Body of pancreas (tissue), 4 donors: ENCODE data around the gene RFC2. TPM values are rescaled to one million over a fixed set of nuclear protein-coding genes. Genes with fewer than 3 reads are reported as not detected.

Experiments used
- ATAC-seq: fragments of 150-250 bp; one replicate; pipeline ENCODE4 v1.9.1; 2016
- DNase-seq, 4 donors: peaks; one replicate each; pipeline ENCODE4 v3.0.0-alpha.2; 2019
- H3K27ac ChIP-seq, 4 donors: fragments of 200-600 bp; sonication (generic); 1 replicate in 3 of 4; 2 replicates in 1 of 4; pipeline versions ENCODE4 v1.5.1 to v1.6.1; 2016 to 2019; ENCODE audit warnings: mild to moderate bottlenecking in 1 of 4, mixed read lengths in 1 of 4, moderate library complexity in 1 of 4
- H3K27me3 ChIP-seq, 2 donors: fragments of 200-600 bp; sonication (generic); one replicate each; pipeline ENCODE4 v1.6.0; 2016; ENCODE audit warnings: mild to moderate bottlenecking in 1 of 2
- H3K36me3 ChIP-seq, 2 donors: fragments of 200-600 bp; sonication (generic); replicated peaks in 1 of 2; 2 replicates each; pipeline ENCODE4 v1.5.1; 2016; ENCODE audit warnings: low read depth in 2 of 2; ENCODE audit not compliant: insufficient read depth in 1 of 2
- H3K4me1 ChIP-seq: fragments of 200-600 bp; sonication (generic); one replicate; pipeline ENCODE4 v1.6.0; 2016
- H3K4me3 ChIP-seq, 2 donors: fragments of 200-600 bp; sonication (generic); 1 replicate in 1 of 2; 2 replicates in 1 of 2; pipeline ENCODE4 v1.5.1; 2016 to 2019
- H3K9me3 ChIP-seq, 3 donors: fragments of 200-600 bp; sonication (generic); 1 replicate in 2 of 3; 2 replicates in 1 of 3; pipeline ENCODE4 v1.5.1; 2016
- POLR2A ChIP-seq, 3 donors: fragments of 450-650 bp; IDR thresholded peaks; one replicate each; pipeline ENCODE4 v1.6.1; 2016; ENCODE audit warnings: antibody characterized with exemption in 3 of 3, mild to moderate bottlenecking in 2 of 3
- WGBS, 2 donors: methylation state at CpG; one replicate each; pipeline ENCODE4 v1.1.5; 2017; 5-methylcytosine and 5-hydroxymethylcytosine counted together
- intact Hi-C: fragments of 100-400 bp; cut with DNase I; formaldehyde crosslinking; loops from one replicate; pipeline ENCODE4 v1.15.1; 2023
- microRNA counts, 2 donors: library from miRNA; unstranded; fragments of <30 nt; microRNA quantifications; one replicate each; lab custom pipeline; 2017
- microRNA-seq, 2 donors: library from miRNA; unstranded; fragments of <30 nt; microRNA quantifications; one replicate each; pipeline ENCODE4, GENCODE V29; 2016; ENCODE audit warnings: borderline number of aligned reads in 2 of 2, borderline replicate concordance in 2 of 2
- small RNA-seq: library from RNA; depleted of rRNA; stranded (forward); fragments of <200 nt; gene quantifications from one replicate; pipeline ENCODE3, GENCODE V24; 2016
- total RNA-seq, 2 donors: library from RNA; depleted of rRNA; stranded (reverse); fragments of >200 nt; gene quantifications; one replicate each; pipeline ENCODE4 v1.1.0, GENCODE V29; 2016
- TF ChIP-seq, protein P1 (sequence below), 7 experiments: fragments of 450-650 bp in 4 of 7; fragments of 200-600 bp in 3 of 7; sonication (generic) in 3 of 7; IDR thresholded peaks; one replicate each; pipeline ENCODE4 v1.5.1; 2016 to 2019; ENCODE audit warnings: antibody characterized with exemption in 7 of 7

The RFC2 gene
- total RNA-seq, 2 donors from 2014 or later, result 7.9 to 10.1 TPM

DNA sequence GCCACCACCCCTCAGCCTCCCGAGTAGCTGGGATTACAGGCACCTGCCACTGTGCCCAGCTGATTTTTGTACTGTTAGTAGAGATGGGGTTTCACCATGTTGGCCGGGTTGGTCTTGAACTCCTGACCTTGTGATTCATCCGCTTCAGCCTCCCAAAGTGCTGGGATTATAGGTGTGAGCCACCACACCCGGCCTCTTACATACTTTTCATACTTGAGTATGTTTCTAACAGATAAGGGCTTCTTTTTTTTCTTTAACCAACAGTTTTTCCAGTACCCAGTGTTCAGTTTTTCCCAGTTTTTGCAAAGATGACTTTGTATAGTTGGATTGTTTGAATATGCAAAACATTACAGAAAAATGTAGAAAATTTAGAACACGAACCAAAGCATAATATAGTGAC, 72.4 kb downstream of the RFC2 start:
- TF ChIP-seq, protein P1, sequence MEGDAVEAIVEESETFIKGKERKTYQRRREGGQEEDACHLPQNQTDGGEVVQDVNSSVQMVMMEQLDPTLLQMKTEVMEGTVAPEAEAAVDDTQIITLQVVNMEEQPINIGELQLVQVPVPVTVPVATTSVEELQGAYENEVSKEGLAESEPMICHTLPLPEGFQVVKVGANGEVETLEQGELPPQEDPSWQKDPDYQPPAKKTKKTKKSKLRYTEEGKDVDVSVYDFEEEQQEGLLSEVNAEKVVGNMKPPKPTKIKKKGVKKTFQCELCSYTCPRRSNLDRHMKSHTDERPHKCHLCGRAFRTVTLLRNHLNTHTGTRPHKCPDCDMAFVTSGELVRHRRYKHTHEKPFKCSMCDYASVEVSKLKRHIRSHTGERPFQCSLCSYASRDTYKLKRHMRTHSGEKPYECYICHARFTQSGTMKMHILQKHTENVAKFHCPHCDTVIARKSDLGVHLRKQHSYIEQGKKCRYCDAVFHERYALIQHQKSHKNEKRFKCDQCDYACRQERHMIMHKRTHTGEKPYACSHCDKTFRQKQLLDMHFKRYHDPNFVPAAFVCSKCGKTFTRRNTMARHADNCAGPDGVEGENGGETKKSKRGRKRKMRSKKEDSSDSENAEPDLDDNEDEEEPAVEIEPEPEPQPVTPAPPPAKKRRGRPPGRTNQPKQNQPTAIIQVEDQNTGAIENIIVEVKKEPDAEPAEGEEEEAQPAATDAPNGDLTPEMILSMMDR (IDR thresholded peaks at IDR 0.05), result no peak
- no peak for TF ChIP-seq POLR2A (IDR thresholded peaks at IDR 0.05)
- intact Hi-C loops, result no loop called here
- no peak overlapping the region for H3K4me3 ChIP-seq
- ATAC-seq, result no peak
- H3K4me1 ChIP-seq, result peaks cover 96% of the 10 kb centered on the region
- 52 to 56% methylated on average over 5 of the region's 5 CpGs for WGBS, 2 donors
- H3K27me3 ChIP-seq, result no peaks in the 10 kb centered on the region
- no peaks in the 10 kb centered on the region for H3K36me3 ChIP-seq
- no peak for DNase-seq
- H3K27ac ChIP-seq, result peak overlapping the region in 2 of 4 donors; percentile 24 to 41
- no peaks in the 10 kb centered on the region for H3K9me3 ChIP-seq

MicroRNAs within 50 kb of the gene (microRNA counts, 767-probe panel; counts per million panel counts)
- microRNA hsa-miR-590-3p (lab: Ali Mortazavi, UCI) (0 to 736 counts per million in 2 donors), microRNA hsa-miR-590-5p (lab: Ali Mortazavi, UCI) (0 to 736 counts per million in 2 donors)

Small RNA genes lying within 50 kb of the gene (microRNA-seq; reads per million reads assigned to microRNA genes)
- gene MIR590, result 174 to 231 reads per million in 2 donors

Small RNA genes lying within 50 kb of the gene (small RNA-seq; reads per million reads assigned to genes)
- gene MIR590, result not detected

Other genes starting within 250 kb of the RFC2 start
- gene ELN, start 226.2 kb downstream of the RFC2 start, total RNA-seq, result 100 to 1,000 TPM in 1 of 2 donors, 10 to 100 TPM in 1; 92.6 to 131 TPM
- 10 to 100 TPM; 10.1 to 27.4 TPM for gene LIMK1, start 170.6 kb downstream of the RFC2 start, total RNA-seq
- 100 to 1,000 TPM; 107 to 163 TPM for gene EIF4H, start 80.0 kb downstream of the RFC2 start, total RNA-seq
- gene LAT2, start 44.4 kb downstream of the RFC2 start, total RNA-seq, result 10 to 100 TPM in 1 of 2 donors, under 1 TPM in 1; 0.99 to 12.5 TPM
- gene CLIP2, start 35.0 kb upstream of the RFC2 start, total RNA-seq, result 100 to 1,000 TPM in 1 of 2 donors, 10 to 100 TPM in 1; 31.6 to 120 TPM
- 10 to 100 TPM in 1 of 2 donors, 1 to 10 TPM in 1; 9.2 to 11.2 TPM for gene GTF2IRD1, start 199.5 kb upstream of the RFC2 start, total RNA-seq